Ovary (tissue), 3 donors: ENCODE data around the gene TMOD2.

ENCODE experiments used
- POLR2A ChIP-seq: fragments of 450-650 bp; IDR thresholded peaks from one replicate; pipeline ENCODE4 v1.6.1; 2017; ENCODE audit warnings: antibody characterized with exemption, mild to moderate bottlenecking, moderate library complexity
- TF ChIP-seq, protein P1 (sequence below), 3 donors: fragments of 450-650 bp in 2 of 3; fragments of 200-600 bp in 1 of 3; IDR thresholded peaks; one replicate each; pipeline versions ENCODE4 v1.5.1 to v1.8.0; 2016 to 2022; ENCODE audit warnings: antibody characterized with exemption in 3 of 3, mild to moderate bottlenecking in 1 of 3
- donor health status: DM: no; HTN: no; CAD: no.

DNA sequence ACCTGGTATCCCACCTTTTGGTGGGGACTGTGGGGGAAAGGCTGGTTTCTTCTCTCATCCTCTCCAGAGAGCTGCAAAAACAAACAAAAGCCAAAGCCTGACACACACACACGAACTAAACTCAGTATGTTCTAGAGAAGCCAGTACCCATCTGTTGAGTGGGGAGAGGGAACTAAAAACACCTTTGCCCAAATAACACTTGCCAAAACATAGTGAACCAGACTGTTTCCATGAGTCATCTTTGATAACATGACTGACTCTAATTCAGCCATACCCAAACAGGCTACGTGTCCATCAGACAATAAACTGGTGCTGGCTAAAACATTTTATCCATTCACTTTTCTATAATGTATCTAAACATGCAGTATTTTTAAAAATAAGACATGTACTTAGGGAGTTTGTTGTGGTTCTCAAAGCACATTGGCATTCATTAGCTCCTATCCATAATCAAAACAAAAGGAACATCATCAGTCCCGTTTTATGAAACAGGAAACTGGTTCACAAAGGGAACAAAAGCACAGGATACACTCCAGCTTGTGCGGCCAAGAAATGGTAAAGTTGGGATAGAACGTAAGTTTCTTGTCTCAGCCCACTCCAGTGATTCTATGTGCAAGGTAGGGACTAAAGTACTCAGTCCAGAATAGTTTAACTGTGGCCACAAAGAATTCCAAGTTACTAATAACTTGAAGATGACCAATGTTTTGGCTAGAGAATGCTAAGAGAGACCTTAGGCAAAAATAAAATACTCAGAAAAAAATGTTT lies 30.0 kb upstream of the TMOD2 start:
- TF ChIP-seq, protein P1, sequence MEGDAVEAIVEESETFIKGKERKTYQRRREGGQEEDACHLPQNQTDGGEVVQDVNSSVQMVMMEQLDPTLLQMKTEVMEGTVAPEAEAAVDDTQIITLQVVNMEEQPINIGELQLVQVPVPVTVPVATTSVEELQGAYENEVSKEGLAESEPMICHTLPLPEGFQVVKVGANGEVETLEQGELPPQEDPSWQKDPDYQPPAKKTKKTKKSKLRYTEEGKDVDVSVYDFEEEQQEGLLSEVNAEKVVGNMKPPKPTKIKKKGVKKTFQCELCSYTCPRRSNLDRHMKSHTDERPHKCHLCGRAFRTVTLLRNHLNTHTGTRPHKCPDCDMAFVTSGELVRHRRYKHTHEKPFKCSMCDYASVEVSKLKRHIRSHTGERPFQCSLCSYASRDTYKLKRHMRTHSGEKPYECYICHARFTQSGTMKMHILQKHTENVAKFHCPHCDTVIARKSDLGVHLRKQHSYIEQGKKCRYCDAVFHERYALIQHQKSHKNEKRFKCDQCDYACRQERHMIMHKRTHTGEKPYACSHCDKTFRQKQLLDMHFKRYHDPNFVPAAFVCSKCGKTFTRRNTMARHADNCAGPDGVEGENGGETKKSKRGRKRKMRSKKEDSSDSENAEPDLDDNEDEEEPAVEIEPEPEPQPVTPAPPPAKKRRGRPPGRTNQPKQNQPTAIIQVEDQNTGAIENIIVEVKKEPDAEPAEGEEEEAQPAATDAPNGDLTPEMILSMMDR (IDR thresholded peaks at IDR 0.05) = no peak
- no peak for TF ChIP-seq POLR2A
